ENCODE data around the gene SND1.

Gene SND1

DNA sequence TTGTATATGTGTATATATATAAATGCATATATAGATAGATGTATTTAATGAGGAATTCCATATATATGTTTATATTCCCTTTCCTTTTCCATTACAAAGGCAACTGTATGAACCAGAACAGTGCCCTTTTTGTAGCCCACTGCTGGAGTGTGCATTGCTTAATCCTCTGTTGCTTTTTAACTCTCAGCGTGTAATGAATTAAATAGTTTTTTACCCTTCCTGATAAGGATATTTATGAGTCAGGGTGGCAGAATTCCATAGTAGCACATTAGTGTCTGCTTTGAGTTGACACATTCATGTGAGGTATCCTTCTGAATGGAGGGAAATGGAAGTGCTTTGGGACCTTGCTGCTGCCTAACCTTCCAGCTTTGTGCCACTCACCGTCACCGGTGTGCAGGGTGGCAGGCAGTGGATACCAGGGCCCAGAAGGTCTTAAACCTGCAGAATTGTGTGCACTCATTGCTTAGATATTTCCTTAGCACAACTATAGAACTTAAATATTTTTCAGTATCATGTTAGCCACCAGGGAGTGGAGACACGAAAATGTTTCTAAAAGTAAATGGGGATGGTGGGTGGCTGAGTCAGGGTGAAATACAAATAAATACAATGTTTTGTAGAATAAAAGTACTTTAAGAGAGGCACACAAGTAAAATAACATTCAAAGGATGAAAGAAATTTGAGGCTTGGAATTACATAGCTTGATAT lies 117.9 kb downstream of the SND1 start:
- no peak for DNase-seq (ENCODE audit: low read depth)

DNA sequence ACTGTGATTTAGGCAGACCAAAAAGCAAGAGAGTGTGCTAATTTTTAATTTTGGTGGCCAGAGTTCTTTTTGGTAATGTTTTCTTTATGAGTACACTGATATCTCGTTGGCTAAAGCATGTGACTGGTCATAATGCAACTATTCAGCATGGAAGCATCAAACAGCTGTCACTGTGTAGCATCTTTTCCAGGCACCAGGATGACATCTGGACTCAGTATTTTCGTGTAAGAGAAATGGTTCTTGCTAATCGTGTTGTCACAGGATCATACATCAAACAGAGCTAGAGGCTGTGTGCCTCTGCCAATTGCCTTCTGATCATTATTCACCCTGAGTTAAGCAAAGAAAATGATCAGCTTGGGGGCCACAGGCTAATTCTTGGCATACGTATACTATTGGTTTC lies 118.9 kb downstream of the SND1 start:
- DNase-seq (ENCODE audit: low read depth), result no peak

DNA sequence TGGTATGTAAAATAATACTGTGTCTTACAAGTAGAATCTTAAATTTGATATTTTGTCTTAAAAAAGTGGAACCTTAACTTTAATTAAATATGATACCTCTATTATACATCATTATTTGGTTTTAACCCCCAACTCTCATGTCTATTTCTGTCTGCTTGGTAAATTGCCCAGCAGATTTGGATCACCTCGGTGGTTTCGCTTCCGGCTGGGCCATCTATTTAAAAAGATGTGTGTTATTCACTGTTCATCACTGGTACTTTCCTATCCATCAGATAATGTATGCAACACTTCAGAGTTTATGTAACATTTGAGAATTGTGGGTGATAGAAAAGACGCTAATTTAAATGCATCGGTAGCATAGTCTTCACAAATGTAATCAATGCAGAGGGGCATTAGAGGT lies 119.7 kb downstream of the SND1 start:
- no peak for DNase-seq (ENCODE audit: low read depth)

DNA sequence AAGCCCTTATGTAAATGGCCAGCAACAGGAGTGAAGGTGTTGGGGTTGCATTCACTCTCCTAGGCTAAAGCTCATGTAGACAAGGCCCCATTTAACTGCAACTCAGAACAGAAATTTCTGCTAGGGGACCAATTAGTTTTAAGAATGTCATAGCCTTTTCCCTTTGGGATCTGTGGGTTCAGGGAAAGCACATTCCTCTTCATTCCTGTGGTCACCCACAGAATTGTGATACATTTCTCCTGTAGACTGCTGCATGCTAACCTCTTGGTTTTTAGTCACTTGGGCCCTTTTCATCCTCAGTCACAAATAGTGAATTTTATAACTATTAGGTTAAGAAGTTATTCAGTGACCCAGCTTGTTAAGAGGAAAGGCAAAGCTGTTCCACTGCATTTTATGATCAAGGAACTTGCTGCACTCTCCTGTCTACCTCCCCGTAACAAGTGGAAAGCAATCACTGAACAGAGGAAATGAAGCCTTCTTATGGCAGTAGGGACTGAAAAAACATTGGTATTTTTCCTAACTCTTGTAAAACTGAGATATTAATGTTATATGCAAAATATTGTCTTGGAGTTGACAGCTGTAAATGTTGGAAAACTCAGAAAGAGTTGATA lies 124.9 kb downstream of the SND1 start:
- DNase-seq (ENCODE audit: low read depth), result no peak

DNA sequence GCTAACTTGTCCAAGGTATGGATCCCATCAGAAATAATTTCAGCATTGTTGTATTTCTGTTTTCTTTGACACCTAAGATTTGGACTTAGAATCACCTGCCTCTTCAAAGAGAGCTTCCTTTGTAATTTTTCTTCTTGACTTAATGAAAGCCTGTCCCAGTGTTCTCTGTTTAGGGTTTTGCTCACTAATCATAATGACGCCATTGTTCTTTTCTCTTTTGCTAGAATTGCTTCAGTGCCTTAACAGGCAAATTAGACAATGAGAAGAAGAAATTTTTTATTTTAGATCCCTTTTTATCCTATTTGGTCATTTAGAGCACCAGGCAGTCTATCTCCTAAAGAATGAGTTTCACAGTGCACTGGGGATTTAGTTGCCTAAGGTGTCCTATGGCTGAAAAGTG lies 128.5 kb downstream of the SND1 start:
- DNase-seq (ENCODE audit: low read depth), result no peak

DNA sequence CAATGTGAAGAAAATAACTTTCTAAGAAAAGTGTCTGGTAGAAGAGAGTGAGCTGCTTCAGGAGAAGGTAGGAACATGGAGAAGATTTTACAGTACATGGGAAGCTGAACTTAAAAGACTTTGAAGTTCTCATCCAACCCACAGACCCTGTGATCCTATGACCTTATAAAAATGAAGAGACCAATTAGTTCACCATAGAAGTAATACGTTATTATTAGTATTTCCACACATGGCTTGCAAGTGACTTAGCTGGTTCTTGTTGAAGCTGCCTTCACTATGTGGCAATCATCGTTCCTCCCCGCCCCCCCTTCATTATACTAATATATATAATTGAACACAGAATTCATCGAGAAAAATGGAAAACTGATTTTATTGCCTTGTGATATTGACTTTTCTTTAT lies 129.1 kb downstream of the SND1 start:
- DNase-seq (ENCODE audit: low read depth), result no peak

DNA sequence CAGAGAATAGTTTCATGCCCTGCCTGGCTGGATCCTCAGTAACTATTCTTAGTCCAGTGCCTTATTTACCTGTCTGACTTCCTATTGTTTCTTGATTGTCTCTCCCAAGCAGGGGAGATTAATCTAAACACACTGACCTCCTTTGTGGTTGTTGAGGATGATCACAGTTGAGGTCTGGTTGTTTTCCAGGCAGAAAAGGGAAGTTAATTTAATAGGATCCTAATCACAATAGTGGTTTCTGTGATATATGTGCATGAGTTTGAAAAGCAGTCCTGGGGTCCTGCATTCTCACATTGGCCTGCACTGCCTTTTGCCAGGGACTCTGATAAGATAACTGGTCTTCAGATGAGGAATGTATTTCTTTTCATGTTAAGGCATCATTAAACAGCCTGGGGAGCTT lies 130.1 kb downstream of the SND1 start:
- DNase-seq (ENCODE audit: low read depth), result no peak

DNA sequence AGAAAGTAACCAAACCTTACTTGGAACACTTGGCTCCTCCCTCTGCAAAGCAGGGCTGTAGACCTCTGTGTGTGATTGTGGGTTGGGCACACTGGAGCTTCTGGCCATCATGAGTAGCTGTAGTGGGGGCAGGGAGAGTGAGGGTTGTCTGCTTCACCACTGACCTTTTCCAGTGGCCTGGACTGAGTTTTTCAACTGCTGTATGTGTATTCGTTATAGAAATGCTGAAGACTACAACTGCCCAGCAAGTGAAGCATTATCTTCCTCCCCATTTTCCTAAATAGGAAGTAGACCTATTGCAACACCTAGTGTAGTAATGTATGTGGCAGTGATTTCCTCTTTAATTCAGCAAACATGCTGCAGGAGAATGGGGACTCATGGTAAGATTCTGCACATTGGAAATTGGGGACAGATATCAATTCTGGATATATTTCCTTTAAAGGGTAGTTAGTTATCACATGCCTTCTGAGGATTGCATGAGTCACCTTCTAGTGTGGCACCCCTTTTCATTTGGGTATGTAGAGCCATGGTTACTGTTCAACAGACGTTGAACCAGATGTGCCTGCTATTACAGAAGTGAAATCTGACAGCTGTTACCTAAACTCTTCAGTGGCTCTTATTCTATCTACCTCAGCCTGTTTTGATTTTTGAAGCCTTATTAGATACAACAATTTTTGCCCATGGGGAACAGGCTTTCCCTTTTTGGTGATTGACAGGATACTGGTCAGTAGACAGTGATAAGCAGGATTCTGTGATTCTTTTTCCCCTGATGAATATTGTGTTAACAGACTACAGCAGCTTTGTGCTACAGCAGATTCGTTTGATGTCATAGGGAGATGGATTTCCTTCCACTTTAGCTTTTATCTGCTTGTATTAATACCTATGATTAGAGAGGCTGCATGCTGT lies 130.9 kb downstream of the SND1 start:
- DNase-seq (ENCODE audit: low read depth), result no peak

DNA sequence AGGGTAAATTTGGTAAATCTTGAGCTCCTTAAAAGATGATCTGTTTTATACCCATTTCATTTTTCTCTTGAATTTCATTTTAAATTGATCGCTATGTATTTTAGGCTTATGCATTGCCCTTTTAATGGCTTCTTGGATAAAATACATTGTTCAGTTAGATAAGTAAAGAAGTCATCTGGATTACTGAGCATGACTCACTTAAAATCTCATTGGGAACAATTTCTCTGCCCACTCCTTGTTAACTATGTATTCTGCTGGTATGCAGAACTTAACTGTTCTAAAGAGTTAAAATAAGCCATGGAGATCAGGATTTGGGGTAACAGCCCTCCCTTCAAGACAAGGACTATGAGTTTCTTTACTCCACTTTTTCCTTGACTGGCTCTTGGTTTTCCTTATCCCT lies 134.2 kb downstream of the SND1 start:
- no peak for DNase-seq (ENCODE audit: low read depth)

DNA sequence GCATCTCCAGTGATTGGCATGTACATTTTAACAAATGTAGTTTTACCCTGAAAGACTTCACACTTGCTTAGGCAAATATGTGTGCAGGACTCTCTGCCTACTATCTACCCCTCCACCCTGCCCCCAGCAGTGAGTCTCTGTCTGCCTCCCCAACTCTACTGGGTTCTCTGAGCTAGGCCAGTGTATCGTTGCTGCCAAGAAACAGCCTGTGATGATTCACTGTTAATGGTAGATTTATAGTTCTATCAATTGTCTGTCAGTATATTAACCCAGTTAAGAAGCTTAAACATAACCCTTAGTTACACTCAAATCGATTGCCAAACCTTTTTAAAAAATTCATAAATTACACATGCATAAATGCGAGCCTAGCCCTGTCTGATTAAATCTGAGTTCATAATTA lies 137.0 kb downstream of the SND1 start:
- DNase-seq (ENCODE audit: low read depth), result no peak

DNA sequence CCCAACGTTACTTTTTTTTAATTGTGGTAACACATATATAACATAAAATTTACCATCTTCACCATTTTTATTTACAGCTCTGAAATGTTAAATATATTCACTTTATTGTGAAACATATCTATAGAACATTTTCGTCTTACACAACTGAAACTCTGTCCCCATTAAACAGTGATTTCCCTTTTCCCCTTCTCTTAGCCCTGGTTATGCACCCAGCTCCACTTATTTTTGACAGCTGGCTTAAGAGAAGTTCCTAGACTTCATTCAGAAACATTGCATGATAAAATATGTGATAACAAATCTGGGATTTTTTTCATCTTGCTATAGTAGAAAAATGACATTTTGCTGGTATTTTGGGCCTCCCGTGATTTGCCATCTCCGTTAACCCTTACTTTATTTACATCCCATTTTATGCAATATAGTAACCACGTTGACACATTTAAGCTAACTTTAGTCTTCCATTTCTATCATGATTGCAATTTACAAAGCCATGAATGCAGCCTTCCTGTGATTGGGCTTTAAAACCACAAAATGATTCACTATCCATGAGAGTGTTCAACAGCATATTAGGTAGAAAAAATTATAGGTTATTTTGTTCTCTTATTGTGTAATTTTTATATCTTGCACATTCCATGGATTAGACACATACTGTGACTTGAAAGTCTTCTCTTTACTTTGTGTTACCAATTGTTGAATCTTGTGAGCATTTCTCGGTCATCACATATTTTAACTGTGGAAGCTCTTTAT lies 139.6 kb downstream of the SND1 start:
- no peak for DNase-seq (ENCODE audit: low read depth)

DNA sequence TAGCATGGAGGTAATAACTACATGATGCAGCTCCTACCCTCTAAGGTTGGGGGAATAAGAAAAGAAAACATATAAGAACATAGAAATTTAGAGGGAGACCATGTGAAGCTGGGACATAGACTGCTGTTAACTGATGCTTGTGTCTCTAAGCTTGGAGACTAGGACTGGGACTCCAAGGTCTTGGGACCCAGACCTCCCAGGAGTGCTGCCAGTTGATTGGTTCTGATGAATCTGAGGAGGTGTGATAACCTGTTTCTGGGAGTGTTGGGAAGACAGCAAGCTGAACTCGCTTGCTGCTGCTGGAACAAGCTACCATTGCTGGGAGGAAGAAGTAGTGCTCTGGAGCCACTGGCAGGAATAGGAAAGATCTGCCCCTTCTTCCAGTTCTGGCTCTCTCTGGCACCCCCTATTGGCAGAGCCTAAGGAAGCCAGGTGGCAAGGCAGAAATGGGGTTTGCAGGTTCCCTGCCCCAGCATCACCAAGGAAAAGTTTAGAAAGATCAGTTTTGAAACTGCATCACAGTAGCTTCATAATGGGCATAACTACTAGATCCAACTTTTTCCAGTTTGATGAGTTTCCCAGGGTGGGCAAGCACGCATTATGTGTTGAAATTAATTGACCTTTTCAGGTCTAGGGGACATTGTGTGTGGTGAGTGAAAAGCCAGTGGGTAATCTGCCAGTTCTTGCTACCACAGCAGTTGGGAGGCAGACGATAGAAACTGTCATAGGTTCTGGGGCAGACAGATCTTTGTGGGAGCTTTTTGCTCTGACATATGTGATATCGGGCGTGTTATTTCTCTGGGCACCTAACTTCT lies 140.7 kb downstream of the SND1 start:
- DNase-seq (ENCODE audit: low read depth), result no peak

DNA sequence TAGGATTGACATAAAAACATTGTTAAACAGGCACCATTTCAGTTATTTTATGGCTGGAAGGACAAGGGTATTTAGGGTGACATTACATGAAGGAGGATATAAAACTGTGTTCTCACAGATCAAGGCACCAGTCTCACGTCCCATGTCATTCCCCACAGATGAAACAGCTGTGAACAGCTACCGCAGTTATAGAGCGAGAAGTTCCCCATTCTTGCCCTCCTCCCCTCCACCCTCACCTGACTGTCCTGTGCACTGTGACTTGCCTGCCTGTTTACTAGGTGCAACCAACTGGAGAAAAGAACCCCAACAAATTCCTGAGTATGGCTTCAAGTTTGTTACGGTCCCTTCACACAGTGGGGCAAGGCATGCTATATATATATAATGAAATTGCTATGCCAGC lies 141.6 kb downstream of the SND1 start:
- no peak for DNase-seq (ENCODE audit: low read depth)

DNA sequence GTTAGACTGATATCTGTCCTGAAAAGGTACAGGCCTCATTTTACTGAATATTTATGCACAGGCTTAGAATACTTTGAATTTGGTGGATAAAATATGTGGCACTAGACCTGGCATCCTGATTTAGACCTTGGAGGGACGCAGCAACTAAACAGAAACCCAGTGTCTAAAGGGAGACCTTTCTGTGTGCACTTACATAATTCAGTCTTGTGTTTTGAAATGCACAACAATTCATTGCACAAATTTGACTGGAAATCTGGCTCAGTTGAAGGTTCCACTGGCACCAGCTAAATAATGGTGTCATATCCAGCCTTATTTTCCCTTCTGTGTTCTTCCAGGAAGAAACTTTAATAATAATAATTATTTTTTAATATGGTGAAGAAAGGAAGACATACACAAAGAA lies 142.1 kb downstream of the SND1 start:
- DNase-seq (ENCODE audit: low read depth), result no peak

DNA sequence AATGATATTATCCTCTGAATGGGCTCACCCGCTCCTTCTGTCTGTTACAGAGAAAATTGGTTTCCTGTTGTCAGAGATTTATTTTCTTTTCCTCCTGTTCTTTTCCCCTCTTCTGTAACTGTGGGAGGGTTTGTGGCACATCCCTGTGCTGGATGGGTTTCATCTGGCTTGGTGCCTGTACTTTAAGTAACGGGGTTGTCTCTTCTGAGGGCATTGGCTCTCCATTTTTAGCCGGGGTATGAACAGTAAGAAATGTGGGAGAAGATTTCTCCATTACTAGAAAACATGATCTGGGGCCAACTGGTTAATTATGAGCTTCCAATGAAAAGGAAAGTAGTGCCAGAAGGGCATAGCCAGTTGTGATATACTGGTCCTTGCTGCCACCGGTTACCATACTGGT lies 142.6 kb downstream of the SND1 start:
- no peak for DNase-seq (ENCODE audit: low read depth)

DNA sequence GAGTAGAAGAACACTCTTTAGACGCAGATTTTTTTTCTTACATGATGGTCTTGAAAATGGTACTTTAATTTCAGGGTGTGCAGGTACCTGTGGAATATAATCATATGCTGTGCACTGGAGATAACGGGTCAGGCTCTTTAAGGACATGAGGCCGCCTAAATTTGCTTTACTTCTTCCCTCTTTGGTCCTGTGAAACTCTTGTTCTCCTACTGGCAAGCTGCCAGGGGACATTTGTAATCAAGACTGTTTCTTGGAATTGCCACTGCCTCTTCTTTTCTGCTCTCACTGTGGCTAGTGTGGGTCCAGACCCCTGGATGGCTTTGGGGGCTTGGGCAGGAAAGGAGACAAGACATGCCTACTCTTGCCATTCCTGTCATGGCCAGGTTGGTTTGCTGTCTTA lies 146.0 kb downstream of the SND1 start:
- no peak for DNase-seq (ENCODE audit: low read depth)

DNA sequence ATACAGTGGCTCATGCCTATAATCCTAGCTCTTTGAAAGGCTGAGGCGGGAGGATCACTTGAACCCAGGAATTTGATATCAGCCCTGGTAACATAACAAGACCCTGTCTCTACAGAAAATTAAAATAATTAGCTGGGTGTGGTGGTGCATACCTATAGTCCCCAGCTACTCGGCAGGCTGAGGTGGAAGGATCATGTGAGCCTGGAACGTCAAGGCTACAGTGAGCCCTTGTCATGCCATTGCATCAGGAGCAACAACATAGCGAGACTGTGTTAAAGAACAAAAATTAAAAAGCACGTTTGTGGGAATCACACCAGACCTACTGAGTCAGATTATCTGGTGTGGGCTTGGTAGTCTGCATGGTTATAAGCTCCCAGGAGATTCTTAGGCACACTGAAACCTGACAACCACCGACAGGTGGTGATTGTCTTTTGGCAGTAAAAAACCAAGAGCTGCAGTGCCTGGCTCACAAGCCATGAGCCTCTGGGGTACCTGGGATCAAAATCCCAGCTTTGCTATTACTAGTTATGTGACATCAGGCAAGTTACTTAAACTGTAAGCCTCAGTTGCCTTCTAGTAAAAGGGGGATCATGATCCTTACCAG lies 146.9 kb downstream of the SND1 start:
- DNase-seq (ENCODE audit: low read depth), result no peak

DNA sequence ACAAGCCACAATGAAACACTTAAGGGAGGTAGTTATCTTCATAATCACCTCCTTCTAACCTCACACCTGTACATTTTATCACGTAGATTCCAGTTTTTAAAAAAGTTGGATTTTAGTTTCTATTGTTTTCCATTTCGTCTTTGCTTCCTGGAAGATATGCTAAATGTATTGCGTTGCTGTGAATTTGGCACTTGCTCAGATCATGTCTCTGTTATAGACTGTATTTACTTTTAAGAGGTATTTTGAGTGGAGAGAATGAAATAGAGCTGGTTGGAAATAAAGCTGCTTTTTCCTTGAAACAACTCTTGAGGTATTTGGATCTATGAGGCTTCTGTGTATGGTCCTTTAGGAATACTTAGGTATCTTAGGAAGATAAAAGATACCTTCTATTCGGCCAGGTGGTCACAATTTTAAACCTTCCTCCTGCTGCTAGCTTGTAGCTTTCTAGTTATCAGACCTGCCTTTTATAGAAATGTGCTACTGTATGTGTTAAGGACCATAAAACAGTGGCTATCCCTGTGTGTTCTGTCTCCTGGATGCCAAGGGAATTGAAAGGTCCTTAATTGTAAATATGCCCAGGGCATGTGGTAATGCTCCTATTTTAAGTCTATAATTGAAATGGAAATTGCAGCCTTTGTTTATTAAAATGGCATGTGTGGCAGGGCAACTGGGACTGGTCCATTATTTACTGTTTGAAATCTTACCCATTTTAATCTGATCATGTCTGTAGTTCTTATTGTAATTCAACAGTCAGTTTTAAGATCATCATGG lies 147.7 kb downstream of the SND1 start:
- DNase-seq (ENCODE audit: low read depth), result no peak

DNA sequence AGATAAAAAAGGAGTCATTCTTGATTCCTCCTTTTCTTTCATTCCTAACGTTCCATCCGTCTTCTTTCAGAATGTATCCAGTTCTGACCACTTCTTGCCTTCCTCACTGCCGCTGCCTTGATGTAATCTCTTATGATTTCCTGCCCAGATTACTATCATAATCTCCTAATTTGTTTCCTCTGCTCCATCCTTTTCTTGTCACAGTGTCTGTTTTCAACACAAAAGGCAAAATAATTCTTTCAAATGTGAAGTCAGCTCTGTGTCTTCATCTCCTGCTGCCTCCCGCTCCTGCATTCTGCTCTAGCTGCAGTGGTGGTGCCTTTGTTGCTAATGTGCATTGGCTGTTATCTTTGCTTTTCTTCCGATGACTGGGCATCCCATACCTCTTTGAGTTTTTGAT lies 150.9 kb downstream of the SND1 start:
- DNase-seq (ENCODE audit: low read depth), result no peak

DNA sequence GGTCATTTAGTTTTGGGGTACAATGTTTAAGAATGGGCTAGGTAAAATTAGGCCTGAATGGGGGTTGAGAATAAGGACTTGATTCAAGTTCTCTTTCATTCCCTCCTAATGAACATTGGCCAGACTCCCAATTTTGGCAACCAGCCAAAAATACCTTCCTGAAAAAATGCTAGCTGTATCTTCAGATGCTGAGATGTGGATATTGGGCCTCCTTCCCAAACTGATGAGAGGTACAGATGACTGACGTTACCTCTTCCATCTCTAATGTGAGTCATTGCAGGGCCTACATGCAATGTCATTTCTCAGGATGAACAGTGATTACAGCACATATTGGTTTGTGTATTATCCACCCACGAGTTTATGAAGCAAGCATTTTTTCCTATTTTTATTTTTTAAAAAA lies 151.6 kb downstream of the SND1 start:
- DNase-seq (ENCODE audit: low read depth), result no peak

Data from stimulated activated CD8-positive, alpha-beta memory T cell treated with anti-CD3 and anti-CD28 coated beads, Interleukin-15, amount 100 ng/mL, for 1 hour (primary cell).